CD8-positive, alpha-beta memory T cell (primary cell): ENCODE measurements around the gene XPO4. TPM values are rescaled to one million over a fixed set of nuclear protein-coding genes. Genes with fewer than 3 reads are reported as not detected.
"Not testable (repeated sequence)": the region's sequence is repeated elsewhere in the genome, so short reads cannot be mapped to it uniquely, and the experiment has no call there.

ENCODE experiments used
- CTCF ChIA-PET: fragments of 350-600 bp; sonication (Branson Sonifier 250); formaldehyde crosslinking; loops from one replicate; lab custom pipeline; 2021; ENCODE audit warnings: antibody characterized with exemption; lab: Charles Lee
- POLR2A ChIA-PET: fragments of 350-600 bp; sonication (Branson Sonifier 250); formaldehyde crosslinking; loops from one replicate; lab custom pipeline; 2021; ENCODE audit warnings: antibody characterized with exemption; lab: Charles Lee
- DNase-seq, 5 donors: peaks; one replicate each; pipeline versions ENCODE4 v3.0.0 to v3.0.0-alpha.2; 2020 to 2022; ENCODE audit warnings: mixed read lengths in 1 of 5
- H3K27ac ChIP-seq: one replicate; pipeline ENCODE4 v1.7.0; 2013; ENCODE audit warnings: low read depth, mild to moderate bottlenecking, low read length, moderate library complexity
- H3K27me3 ChIP-seq: 2 replicates; pipeline ENCODE4 v1.7.0; 2013; ENCODE audit warnings: low read length, mild to moderate bottlenecking; ENCODE audit not compliant: insufficient read depth, poor library complexity, severe bottlenecking
- H3K36me3 ChIP-seq: 2 replicates; pipeline ENCODE4 v1.7.0; 2013; ENCODE audit warnings: mild to moderate bottlenecking, low read length, moderate library complexity; ENCODE audit not compliant: insufficient read depth
- H3K4me1 ChIP-seq: 2 replicates; pipeline ENCODE4 v1.7.0; 2013; ENCODE audit warnings: mild to moderate bottlenecking, low read length, moderate library complexity; ENCODE audit not compliant: insufficient read depth
- H3K4me3 ChIP-seq: 2 replicates; pipeline ENCODE4 v1.7.0; 2013; ENCODE audit warnings: mild to moderate bottlenecking, low read length
- H3K9me3 ChIP-seq: 2 replicates; pipeline ENCODE4 v1.7.0; 2013; ENCODE audit warnings: mild to moderate bottlenecking, low read length
- H3K27ac Mint-ChIP-seq, 8 donors: one replicate each; pipeline ENCODE4 v1.8.0; 2020 to 2021; ENCODE audit warnings: mixed read lengths in 8 of 8, mild to moderate bottlenecking in 6 of 8, inconsistent platforms in 3 of 8, moderate library complexity in 3 of 8
- H3K27me3 Mint-ChIP-seq, 2 donors: one replicate each; pipeline ENCODE4 v1.8.0; 2020 to 2021; ENCODE audit warnings: mixed read lengths in 2 of 2, mild to moderate bottlenecking in 1 of 2, moderate library complexity in 1 of 2
- H3K36me3 Mint-ChIP-seq, 3 donors: one replicate each; pipeline ENCODE4 v1.8.0; 2020 to 2021; ENCODE audit warnings: mixed read lengths in 3 of 3, inconsistent platforms in 1 of 3, mild to moderate bottlenecking in 1 of 3
- H3K4me1 Mint-ChIP-seq, 3 donors: one replicate each; pipeline ENCODE4 v1.8.0; 2020 to 2021; ENCODE audit warnings: mixed read lengths in 3 of 3, inconsistent platforms in 1 of 3, mild to moderate bottlenecking in 1 of 3
- H3K4me3 Mint-ChIP-seq, 7 donors: one replicate each; pipeline ENCODE4 v1.8.0; 2020 to 2021; ENCODE audit warnings: mixed read lengths in 7 of 7, mild to moderate bottlenecking in 6 of 7, moderate library complexity in 4 of 7, inconsistent platforms in 2 of 7
- H3K9me3 Mint-ChIP-seq, 5 donors: one replicate each; pipeline ENCODE4 v1.8.0; 2020 to 2022; ENCODE audit warnings: mixed read lengths in 5 of 5, mild to moderate bottlenecking in 3 of 5, moderate library complexity in 2 of 5, inconsistent platforms in 1 of 5
- polyA plus RNA-seq: library from polyadenylated mRNA; unstranded; fragments of 300-500 nt; fragmentation: Illumina TruSeq; gene quantifications from one replicate; pipeline ENCODE4 v1.2.3, GENCODE V29; 2021
- total RNA-seq, 2 experiments: library from RNA; stranded (reverse); gene quantifications; one replicate each; pipeline ENCODE4 v1.2.3, GENCODE V29; 2021

The XPO4 gene
- total and polyA plus RNA-seq, 3 experiments from 2014 or later, result 6.9 to 30.4 (median 30.3) TPM

DNA sequence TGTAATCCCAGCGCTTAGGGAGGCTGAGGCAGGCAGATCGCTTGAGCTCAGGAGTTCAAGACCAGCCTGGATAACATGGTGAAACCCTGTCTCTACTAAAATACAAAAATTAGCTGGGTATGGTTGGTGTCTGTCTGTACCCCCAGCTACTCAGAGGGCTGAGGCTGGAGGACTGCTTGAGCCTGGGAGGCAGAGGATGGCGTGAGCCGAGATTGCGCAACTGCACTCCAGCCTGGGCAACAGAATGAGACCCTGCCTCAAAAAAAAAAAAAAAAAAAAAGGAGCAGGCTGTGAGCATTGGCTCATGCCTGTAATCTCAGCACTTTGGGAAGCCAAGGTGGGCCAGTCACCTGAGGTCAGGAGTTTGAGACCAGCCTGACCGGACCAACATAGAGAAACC, 12.0 kb downstream of the XPO4 start:
- ChIA-PET CTCF (interaction anchor here (0.7 kb wide), 1 partner anchor 182 kb away, joined by 4 read pairs; no protein-coding TSS in a partner anchor), POLR2A (interaction anchor here (0.6 to 1.7 kb wide), 2 partner anchors 12 to 543 kb away, joined by 7 to 16 read pairs; partner anchors contain the start of gene XPO4)
- Mint-ChIP-seq H3K4me1 (peaks cover 29 to 53% (median 41%) of the 10 kb centered on the region in 3 donors), H3K27ac (peak overlapping the region in 1 of 8 donors; percentile 63), H3K36me3 (peaks cover 0 to 16% (median 0%) of the 10 kb centered on the region in 3 donors)
- not testable (repeated sequence) for H3K27me3 Mint-ChIP-seq, H3K9me3 Mint-ChIP-seq, H3K36me3 ChIP-seq, H3K27me3 ChIP-seq, H3K9me3 ChIP-seq, DNase-seq, H3K4me3 ChIP-seq, H3K4me3 Mint-ChIP-seq, H3K27ac ChIP-seq
- peaks cover 14% of the 10 kb centered on the region for H3K4me1 ChIP-seq

DNA sequence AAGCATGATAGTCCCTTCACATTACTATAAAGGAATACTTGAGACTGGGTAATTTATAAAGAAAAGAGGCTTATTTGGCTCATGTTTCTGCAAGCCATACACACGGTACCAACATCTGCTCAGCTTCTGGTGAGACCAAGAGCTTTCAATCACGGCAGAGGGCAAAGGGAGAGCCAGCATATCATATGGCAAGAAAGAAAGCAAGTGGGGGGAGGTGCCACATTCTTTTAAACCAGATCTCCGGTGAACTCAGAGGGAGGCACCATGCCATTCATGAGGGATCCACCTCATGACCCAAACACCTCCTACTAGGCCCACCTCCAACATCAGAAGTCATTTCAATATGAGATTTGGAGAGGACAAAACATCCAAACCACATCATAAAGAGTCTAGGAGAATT, 20.3 kb downstream of the XPO4 start:
- no peak overlapping the region for H3K4me3 Mint-ChIP-seq
- ChIA-PET CTCF (no interaction called here), POLR2A (no interaction called here)
- H3K9me3 ChIP-seq, result no peaks in the 10 kb centered on the region
- H3K36me3 ChIP-seq, result no peaks in the 10 kb centered on the region
- DNase-seq, result no peak
- H3K27ac ChIP-seq, result no peak overlapping the region
- no peaks in the 10 kb centered on the region for H3K27me3 ChIP-seq
- H3K4me1 ChIP-seq, result no peaks in the 10 kb centered on the region
- H3K4me3 ChIP-seq, result no peak overlapping the region
- H3K4me1 Mint-ChIP-seq, result peaks cover 45 to 70% (median 60%) of the 10 kb centered on the region in 3 donors
- no peak overlapping the region for H3K27ac Mint-ChIP-seq
- no peaks in the 10 kb centered on the region for H3K9me3 Mint-ChIP-seq
- no peaks in the 10 kb centered on the region for H3K27me3 Mint-ChIP-seq
- peaks cover 0 to 27% (median 4%) of the 10 kb centered on the region in 3 donors for H3K36me3 Mint-ChIP-seq

GRCh38 chr13:20877902-20878301, 24.6 kb downstream of the XPO4 start:
- no peak for DNase-seq
- Histone ChIP-seq H3K36me3 (no peaks in the 10 kb centered on the region), H3K9me3 (no peaks in the 10 kb centered on the region), H3K4me1 (no peaks in the 10 kb centered on the region), H3K4me3 (no peak overlapping the region), H3K27me3 (no peaks in the 10 kb centered on the region), H3K27ac (no peak overlapping the region)
- POLR2A ChIA-PET, result no interaction called here
- Mint-ChIP-seq H3K36me3 (peaks cover 0 to 11% (median 6%) of the 10 kb centered on the region in 3 donors), H3K4me1 (peaks cover 42 to 76% (median 75%) of the 10 kb centered on the region in 3 donors), H3K9me3 (no peaks in the 10 kb centered on the region), H3K4me3 (no peak overlapping the region), H3K27ac (no peak overlapping the region), H3K27me3 (no peaks in the 10 kb centered on the region)
- CTCF ChIA-PET, result no interaction called here

- peak overlapping the region in 1 of 8 donors; percentile 51 for H3K27ac Mint-ChIP-seq
- H3K4me1 Mint-ChIP-seq, result peaks cover 42 to 76% (median 75%) of the 10 kb centered on the region in 3 donors
- DNase-seq, H3K27me3 Mint-ChIP-seq, H3K27ac ChIP-seq, POLR2A ChIA-PET, H3K4me3 ChIP-seq, CTCF ChIA-PET, H3K36me3 Mint-ChIP-seq, H3K27me3 ChIP-seq, H3K36me3 ChIP-seq, H3K4me1 ChIP-seq, H3K9me3 ChIP-seq, H3K4me3 Mint-ChIP-seq, H3K9me3 Mint-ChIP-seq: not testable (repeated sequence)
These were observed 25.7 kb downstream of the XPO4 start for GRCh38 chr13:20876802-20877201.

- POLR2A ChIA-PET, H3K9me3 Mint-ChIP-seq, H3K9me3 ChIP-seq, H3K4me1 ChIP-seq, H3K36me3 ChIP-seq, H3K27ac ChIP-seq, DNase-seq, H3K4me3 Mint-ChIP-seq, H3K27me3 Mint-ChIP-seq, CTCF ChIA-PET, H3K27ac Mint-ChIP-seq, H3K36me3 Mint-ChIP-seq, H3K4me3 ChIP-seq, H3K27me3 ChIP-seq: not testable (repeated sequence)
- H3K4me1 Mint-ChIP-seq, result peaks cover 37 to 71% (median 69%) of the 10 kb centered on the region in 3 donors
These were observed 28.1 kb downstream of the XPO4 start for GRCh38 chr13:20874439-20874838.

DNA sequence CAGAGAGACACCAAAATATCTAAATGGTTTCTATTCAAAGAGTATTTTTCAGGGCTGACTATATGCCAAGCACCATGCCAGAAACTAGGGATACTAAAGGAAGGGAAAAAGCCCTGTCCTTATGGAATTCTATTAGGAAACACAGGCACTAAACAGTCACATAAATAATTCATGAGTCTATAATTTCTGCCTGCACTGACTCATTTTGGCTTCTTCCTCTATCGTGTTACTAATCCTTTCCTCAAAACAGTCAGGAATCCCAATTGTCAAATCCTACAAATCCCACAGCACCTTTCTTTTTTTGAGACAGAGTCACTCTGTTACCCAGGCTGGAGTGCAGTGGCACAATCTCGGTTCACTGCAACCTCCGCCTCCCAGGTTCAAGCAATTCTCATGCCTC, 29.2 kb downstream of the XPO4 start:
- no peaks in the 10 kb centered on the region for H3K9me3 Mint-ChIP-seq
- ChIA-PET CTCF (no interaction called here), POLR2A (interaction anchor here (1.0 kb wide), 1 partner anchor 12 kb away, joined by 9 read pairs; no protein-coding TSS in a partner anchor)

DNA sequence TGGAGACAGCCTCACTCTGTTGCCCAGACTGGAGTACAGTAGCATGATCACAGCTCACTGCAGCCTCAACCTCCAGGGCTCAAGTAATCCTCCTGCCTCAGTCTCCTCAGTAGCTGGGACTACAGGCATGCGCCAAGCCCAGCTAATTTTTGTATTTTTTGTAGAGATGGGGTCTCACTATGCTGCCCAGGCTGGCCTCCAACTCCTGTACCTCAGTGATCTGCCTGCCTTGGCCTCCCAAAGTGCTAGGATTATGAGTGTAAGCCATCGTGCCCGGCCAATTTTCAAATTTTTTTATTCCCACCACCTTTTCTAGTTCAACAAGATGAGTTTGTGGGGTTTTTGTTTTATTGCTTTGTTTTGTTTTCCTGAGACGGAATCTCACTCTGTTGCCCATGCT, 31.7 kb downstream of the XPO4 start:
- Histone ChIP-seq H3K27ac (no peak overlapping the region), H3K36me3 (no peaks in the 10 kb centered on the region), H3K4me3 (no peak overlapping the region), H3K4me1 (no peaks in the 10 kb centered on the region), H3K27me3 (no peaks in the 10 kb centered on the region), H3K9me3 (no peaks in the 10 kb centered on the region)
- Mint-ChIP-seq H3K4me1 (peaks cover 31 to 62% (median 60%) of the 10 kb centered on the region in 3 donors), H3K9me3 (no peaks in the 10 kb centered on the region), H3K4me3 (no peak overlapping the region), H3K27me3 (no peaks in the 10 kb centered on the region), H3K36me3 (peaks cover 0 to 17% (median 3%) of the 10 kb centered on the region in 3 donors), H3K27ac (no peak overlapping the region)
- no peak for DNase-seq
- ChIA-PET POLR2A (no interaction called here), CTCF (no interaction called here)

More for the DNA sequence above, 29.2 kb downstream of the XPO4 start:
- H3K27ac Mint-ChIP-seq, result no peak overlapping the region
- no peak overlapping the region for H3K4me3 ChIP-seq
- no peaks in the 10 kb centered on the region for H3K27me3 ChIP-seq
- H3K27ac ChIP-seq, result no peak overlapping the region
- H3K4me1 ChIP-seq, result no peaks in the 10 kb centered on the region
- H3K4me1 Mint-ChIP-seq, result peaks cover 33 to 71% (median 59%) of the 10 kb centered on the region in 3 donors
- no peak for DNase-seq
- H3K27me3 Mint-ChIP-seq, result no peaks in the 10 kb centered on the region
- no peaks in the 10 kb centered on the region for H3K36me3 ChIP-seq
- peaks cover 0 to 4% (median 1%) of the 10 kb centered on the region in 3 donors for H3K36me3 Mint-ChIP-seq
- H3K9me3 ChIP-seq, result no peaks in the 10 kb centered on the region
- no peak overlapping the region for H3K4me3 Mint-ChIP-seq

DNA sequence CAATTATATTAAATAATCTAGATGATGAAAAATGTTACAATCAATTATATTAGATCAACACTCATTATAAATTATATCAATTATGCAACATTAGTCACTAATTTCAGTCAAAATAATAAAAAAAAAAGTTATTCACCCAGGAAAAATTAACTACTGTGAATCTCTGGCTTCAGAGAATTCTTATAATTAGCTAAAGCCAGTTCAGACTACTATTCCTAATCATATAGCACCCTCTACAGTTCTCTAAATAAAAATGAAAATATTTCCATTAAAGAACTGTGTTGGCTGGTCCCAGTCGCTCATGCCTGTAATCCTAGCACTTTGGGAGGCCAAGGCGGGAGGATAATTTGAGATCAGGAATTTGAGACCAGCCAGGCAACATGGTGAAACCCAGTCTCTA, 33.0 kb downstream of the XPO4 start:
- Mint-ChIP-seq H3K27me3 (no peaks in the 10 kb centered on the region), H3K36me3 (peaks cover 0 to 22% (median 5%) of the 10 kb centered on the region in 3 donors), H3K9me3 (no peaks in the 10 kb centered on the region), H3K4me1 (peaks cover 30 to 63% (median 62%) of the 10 kb centered on the region in 3 donors), H3K4me3 (no peak overlapping the region), H3K27ac (no peak overlapping the region)
- ChIA-PET POLR2A (no interaction called here), CTCF (no interaction called here)
- Histone ChIP-seq H3K27ac (no peak overlapping the region), H3K4me1 (no peaks in the 10 kb centered on the region), H3K36me3 (no peaks in the 10 kb centered on the region), H3K9me3 (no peaks in the 10 kb centered on the region), H3K27me3 (no peaks in the 10 kb centered on the region), H3K4me3 (no peak overlapping the region)
- no peak for DNase-seq
